HL-60 (cell line): ENCODE results near the gene FGF14.

ENCODE experiments used
- DNase-seq, 2 experiments: peaks; one replicate each; pipeline ENCODE4 v3.0.0-alpha.2; 2010 to 2020; ENCODE audit warnings: low read depth in 1 of 2, low spot score in 1 of 2
- H3K27ac ChIP-seq: fragments of 250-450 bp; sonication (Bioruptor Pico); replicated peaks from 2 replicates; pipeline ENCODE4 v1.5.1; 2020; ENCODE audit warnings: mild to moderate bottlenecking, moderate library complexity
- H3K27me3 ChIP-seq: fragments of 250-450 bp; sonication (Bioruptor Pico); 2 replicates; pipeline ENCODE4 v1.5.1; 2021; ENCODE audit warnings: mild to moderate bottlenecking, moderate library complexity; ENCODE audit not compliant: insufficient read depth, poor library complexity, severe bottlenecking
- H3K4me3 ChIP-seq: replicated peaks from 2 replicates; pipeline ENCODE4 v1.5.1; 2011; ENCODE audit warnings: mild to moderate bottlenecking, control low read depth, low read length; ENCODE audit not compliant: insufficient read depth
- CTCF ChIP-seq: IDR thresholded peaks from one replicate; pipeline ENCODE4 v1.5.1; 2011; ENCODE audit warnings: low read length, control low read depth, inconsistent platforms; ENCODE audit not compliant: insufficient read depth
- GABPA ChIP-seq: IDR thresholded peaks from 2 replicates; pipeline ENCODE4 v1.6.1; 2012; ENCODE audit warnings: low read depth
- POLR2AphosphoS5 ChIP-seq: IDR thresholded peaks from 2 replicates; pipeline ENCODE4 v1.6.1; 2012; ENCODE audit warnings: low read depth
- REST ChIP-seq: IDR thresholded peaks from 2 replicates; pipeline ENCODE4 v1.6.1; 2012; ENCODE audit warnings: low read depth; ENCODE audit not compliant: insufficient replicate concordance
- SPI1 ChIP-seq: IDR thresholded peaks from 2 replicates; pipeline ENCODE4 v1.6.1; 2012; ENCODE audit warnings: low read depth, mild to moderate bottlenecking, borderline replicate concordance

The FGF14 gene

GRCh38 chr13:102300379-102300778 is 101.5 kb downstream of the FGF14 start:
- no peak overlapping the region for H3K4me3 ChIP-seq
- H3K27me3 ChIP-seq = no peaks in the 10 kb centered on the region
- DNase-seq = no peak
- no peak overlapping the region for H3K27ac ChIP-seq
- TF ChIP-seq REST (no peak), POLR2AphosphoS5 (no peak), CTCF (no peak), SPI1 (no peak), GABPA (no peak)

GRCh38 chr13:102299366-102299765 is 102.5 kb downstream of the FGF14 start:
- TF ChIP-seq GABPA (no peak), CTCF (no peak), REST (no peak), POLR2AphosphoS5 (no peak), SPI1 (no peak)
- H3K4me3 ChIP-seq = no peak overlapping the region
- no peaks in the 10 kb centered on the region for H3K27me3 ChIP-seq
- DNase-seq = no peak
- no peak overlapping the region for H3K27ac ChIP-seq

- no peak for TF ChIP-seq REST
- TF ChIP-seq GABPA = no peak
- TF ChIP-seq SPI1 = no peak
- no peak for TF ChIP-seq CTCF
- TF ChIP-seq POLR2AphosphoS5 = no peak
- Histone ChIP-seq H3K27me3 (no peaks in the 10 kb centered on the region), H3K27ac (no peak overlapping the region), H3K4me3 (no peak overlapping the region)
- DNase-seq = no peak
Observed at GRCh38 chr13:102298051-102298450, 103.8 kb downstream of the FGF14 start.
